ENCODE results near the gene KANSL1. TPM values are rescaled to one million over a fixed set of nuclear protein-coding genes. Genes with fewer than 3 reads are reported as not detected.
"Not testable (repeated sequence)": the region's sequence is repeated elsewhere in the genome, so short reads cannot be mapped to it uniquely, and the experiment has no call there.

KANSL1 gene
- polyA plus RNA-seq, 2 donors = 14.6 to 25.4 TPM

DNA sequence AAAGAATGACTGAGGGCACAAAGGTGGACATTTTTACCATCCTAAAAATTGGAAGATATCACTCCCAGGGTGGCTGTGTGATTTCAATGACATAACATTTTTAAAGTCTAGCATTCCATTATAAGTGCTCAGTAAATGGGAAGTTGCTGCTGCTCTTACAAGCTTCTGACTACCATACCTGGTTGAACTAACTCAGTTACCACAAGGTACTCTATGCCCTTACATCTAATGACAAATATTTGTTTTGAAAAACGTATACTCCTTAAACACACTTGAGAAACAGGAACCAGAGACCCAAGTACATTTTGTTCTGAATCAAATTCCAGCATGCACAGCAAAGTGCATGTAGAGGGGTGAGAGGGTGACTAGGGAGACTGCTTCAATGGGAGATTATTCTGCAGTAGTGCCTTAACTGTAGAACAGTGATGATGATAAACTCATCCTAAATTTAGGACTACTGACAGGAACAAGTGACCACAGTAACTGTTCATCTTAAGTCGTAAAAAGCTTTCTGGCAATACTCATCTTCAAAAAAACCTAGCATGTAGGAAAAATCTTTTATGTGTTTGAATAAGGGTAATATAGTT, 83.5 kb downstream of the KANSL1 start:
- no peaks in the 10 kb centered on the region for H3K27me3 ChIP-seq (ENCODE audit: control insufficient read depth in 1 of 2, insufficient read depth in 2 of 2, low read length in 2 of 2)
- no peaks in the 10 kb centered on the region for H3K36me3 ChIP-seq (ENCODE audit: control insufficient read depth in 2 of 2, insufficient read depth in 2 of 2, low read length in 1 of 2)
- no peaks in the 10 kb centered on the region for H3K4me1 ChIP-seq (ENCODE audit: control insufficient read depth in 2 of 2, insufficient read depth in 2 of 2, low read length in 1 of 2)
- no peak overlapping the region for H3K4me3 ChIP-seq (ENCODE audit: low read depth in 1 of 2, low read length in 2 of 2)
- WGBS, 2 donors = 56 to 59% methylated on average over 2 of the region's 2 CpGs
- no peaks in the 10 kb centered on the region for H3K9me3 ChIP-seq (ENCODE audit: control insufficient read depth in 2 of 2, insufficient read depth in 1 of 2, low read depth in 1 of 2, low read length in 1 of 2)
- H3K27ac ChIP-seq (ENCODE audit: low read depth in 2 of 2, low read length in 1 of 2) = no peak overlapping the region

DNA sequence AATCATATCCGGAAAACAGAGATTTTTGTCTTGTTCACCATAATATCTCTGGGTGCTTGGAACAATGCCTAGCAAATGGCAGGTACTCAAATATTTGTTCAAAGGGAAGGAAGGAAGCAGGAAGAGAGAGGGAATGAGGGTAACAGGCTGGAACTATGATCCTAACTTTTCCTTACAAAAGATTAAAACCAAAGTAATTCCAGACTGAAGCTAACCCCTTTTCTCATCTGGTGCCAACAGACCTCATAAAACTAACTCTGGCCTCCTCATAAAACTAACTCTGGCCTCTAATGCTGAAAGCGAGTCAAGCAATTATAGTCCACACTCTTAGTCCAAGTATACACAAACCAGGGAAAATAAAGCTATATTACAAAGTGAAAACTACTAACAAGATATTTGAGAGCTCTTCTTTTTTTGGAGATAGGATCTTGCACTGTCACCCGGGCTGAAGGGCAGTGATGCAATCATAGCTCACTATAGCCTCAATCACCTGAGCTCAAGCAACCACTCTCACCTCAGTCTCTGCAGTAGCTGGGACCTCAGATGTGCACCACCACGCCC, 84.6 kb downstream of the KANSL1 start:
- H3K27me3 ChIP-seq (ENCODE audit: control insufficient read depth in 1 of 2, insufficient read depth in 2 of 2, low read length in 2 of 2) = no peaks in the 10 kb centered on the region
- no peaks in the 10 kb centered on the region for H3K36me3 ChIP-seq (ENCODE audit: control insufficient read depth in 2 of 2, insufficient read depth in 2 of 2, low read length in 1 of 2)
- H3K4me1 ChIP-seq (ENCODE audit: control insufficient read depth in 2 of 2, insufficient read depth in 2 of 2, low read length in 1 of 2) = no peaks in the 10 kb centered on the region
- H3K4me3 ChIP-seq (ENCODE audit: low read depth in 1 of 2, low read length in 2 of 2) = no peak overlapping the region
- no peak overlapping the region for H3K27ac ChIP-seq (ENCODE audit: low read depth in 2 of 2, low read length in 1 of 2)
- WGBS, 2 donors = 54 to 69% methylated on average over 4 of the region's 4 CpGs
- no peaks in the 10 kb centered on the region for H3K9me3 ChIP-seq (ENCODE audit: control insufficient read depth in 2 of 2, insufficient read depth in 1 of 2, low read depth in 1 of 2, low read length in 1 of 2)

DNA sequence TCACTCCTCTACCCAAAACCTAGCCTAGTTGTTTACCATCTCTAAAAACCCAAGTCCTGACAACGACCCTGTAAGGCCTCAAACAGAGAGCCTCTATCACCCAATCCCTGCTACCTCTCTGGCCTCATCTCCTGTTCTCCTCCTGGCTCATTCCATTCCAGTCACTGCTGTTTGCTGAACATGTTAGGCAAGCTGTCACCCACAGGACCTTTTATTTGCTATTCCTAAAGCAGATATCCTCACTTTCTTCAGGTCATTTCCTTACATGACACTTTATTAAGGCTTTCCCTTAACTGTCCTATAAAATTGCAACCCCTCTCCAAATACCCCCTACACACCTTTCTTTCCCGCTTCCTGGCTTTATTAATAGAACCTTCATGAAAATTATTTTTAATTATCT, 85.1 kb downstream of the KANSL1 start:
- Histone ChIP-seq H3K4me3 (ENCODE audit: low read depth in 1 of 2, low read length in 2 of 2) (no peak overlapping the region), H3K4me1 (ENCODE audit: control insufficient read depth in 2 of 2, insufficient read depth in 2 of 2, low read length in 1 of 2) (no peaks in the 10 kb centered on the region), H3K36me3 (ENCODE audit: control insufficient read depth in 2 of 2, insufficient read depth in 2 of 2, low read length in 1 of 2) (no peaks in the 10 kb centered on the region), H3K27me3 (ENCODE audit: control insufficient read depth in 1 of 2, insufficient read depth in 2 of 2, low read length in 2 of 2) (no peaks in the 10 kb centered on the region), H3K27ac (ENCODE audit: low read depth in 2 of 2, low read length in 1 of 2) (no peak overlapping the region), H3K9me3 (ENCODE audit: control insufficient read depth in 2 of 2, insufficient read depth in 1 of 2, low read depth in 1 of 2, low read length in 1 of 2) (no peaks in the 10 kb centered on the region)
- 65 to 75% methylated on average over 2 of the region's 2 CpGs for WGBS, 2 donors

DNA sequence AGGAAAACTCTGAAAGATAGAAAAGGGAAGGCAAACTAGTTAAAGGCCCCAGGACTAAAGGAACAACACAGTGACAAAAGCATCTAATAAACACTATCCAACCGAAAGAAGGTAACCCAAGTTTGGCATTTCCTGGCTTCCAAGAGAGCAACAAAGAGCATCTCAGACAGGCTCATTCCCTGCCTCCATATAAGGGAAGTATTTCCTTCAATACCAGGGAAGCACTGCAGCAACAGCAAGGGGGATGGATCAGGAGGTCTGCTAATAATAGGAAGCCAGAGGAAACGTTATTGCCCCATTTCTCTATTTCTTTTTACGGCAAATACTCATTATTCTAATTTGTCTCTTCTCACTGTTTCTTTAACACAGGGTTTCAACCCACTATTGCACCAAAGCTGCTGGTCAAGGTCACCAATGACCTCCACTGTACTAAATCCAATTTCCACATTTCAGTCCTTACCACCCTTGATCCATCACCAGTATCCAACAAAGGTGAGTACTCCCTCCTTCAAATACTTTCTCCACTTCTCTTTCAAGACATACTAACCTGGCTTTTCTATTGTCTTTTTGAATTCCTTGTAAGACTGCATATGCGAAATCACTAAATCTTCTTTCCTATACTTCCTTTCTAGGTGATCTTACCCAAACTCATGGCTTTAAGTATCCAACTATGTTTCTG, 86.1 kb downstream of the KANSL1 start:
- no peaks in the 10 kb centered on the region for H3K9me3 ChIP-seq (ENCODE audit: control insufficient read depth in 2 of 2, insufficient read depth in 1 of 2, low read depth in 1 of 2, low read length in 1 of 2)
- H3K4me3 ChIP-seq (ENCODE audit: low read depth in 1 of 2, low read length in 2 of 2) = no peak overlapping the region
- 57 to 68% methylated on average over 4 of the region's 4 CpGs for WGBS, 2 donors
- H3K27me3 ChIP-seq (ENCODE audit: control insufficient read depth in 1 of 2, insufficient read depth in 2 of 2, low read length in 2 of 2) = no peaks in the 10 kb centered on the region
- H3K36me3 ChIP-seq (ENCODE audit: control insufficient read depth in 2 of 2, insufficient read depth in 2 of 2, low read length in 1 of 2) = no peaks in the 10 kb centered on the region
- H3K4me1 ChIP-seq (ENCODE audit: control insufficient read depth in 2 of 2, insufficient read depth in 2 of 2, low read length in 1 of 2) = no peaks in the 10 kb centered on the region
- no peak overlapping the region for H3K27ac ChIP-seq (ENCODE audit: low read depth in 2 of 2, low read length in 1 of 2)

DNA sequence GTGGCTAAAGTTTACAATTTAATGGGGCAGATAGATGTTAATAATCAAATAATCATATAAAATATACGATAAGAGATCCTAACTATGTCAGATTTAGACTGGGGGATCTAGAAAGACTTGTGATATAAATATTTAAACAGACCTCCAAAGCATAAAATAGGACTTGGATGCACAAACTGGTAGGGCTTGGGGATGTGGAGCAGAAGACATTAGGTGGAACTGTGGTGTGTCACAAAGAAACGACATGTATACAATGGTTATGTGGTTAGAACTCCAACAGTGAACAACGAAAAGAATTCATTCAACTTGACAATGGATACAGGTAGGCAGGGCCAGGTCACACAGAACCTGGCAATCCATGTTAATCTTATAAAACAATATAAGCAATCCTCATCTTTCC, 90.4 kb downstream of the KANSL1 start:
- 63 to 66% methylated on average over 3 of the region's 3 CpGs for WGBS, 2 donors
- H3K4me3 ChIP-seq (ENCODE audit: low read depth in 1 of 2, low read length in 2 of 2); H3K36me3 ChIP-seq (ENCODE audit: control insufficient read depth in 2 of 2, insufficient read depth in 2 of 2, low read length in 1 of 2); H3K27ac ChIP-seq (ENCODE audit: low read depth in 2 of 2, low read length in 1 of 2); H3K27me3 ChIP-seq (ENCODE audit: control insufficient read depth in 1 of 2, insufficient read depth in 2 of 2, low read length in 2 of 2); H3K4me1 ChIP-seq (ENCODE audit: control insufficient read depth in 2 of 2, insufficient read depth in 2 of 2, low read length in 1 of 2); H3K9me3 ChIP-seq (ENCODE audit: control insufficient read depth in 2 of 2, insufficient read depth in 1 of 2, low read depth in 1 of 2, low read length in 1 of 2): not testable (repeated sequence)

GRCh38 chr17:46101785-46102617, 91.2 kb downstream of the KANSL1 start:
- H3K4me1 ChIP-seq (ENCODE audit: control insufficient read depth in 2 of 2, insufficient read depth in 2 of 2, low read length in 1 of 2); H3K27me3 ChIP-seq (ENCODE audit: control insufficient read depth in 1 of 2, insufficient read depth in 2 of 2, low read length in 2 of 2); H3K9me3 ChIP-seq (ENCODE audit: control insufficient read depth in 2 of 2, insufficient read depth in 1 of 2, low read depth in 1 of 2, low read length in 1 of 2); H3K4me3 ChIP-seq (ENCODE audit: low read depth in 1 of 2, low read length in 2 of 2); H3K36me3 ChIP-seq (ENCODE audit: control insufficient read depth in 2 of 2, insufficient read depth in 2 of 2, low read length in 1 of 2); H3K27ac ChIP-seq (ENCODE audit: low read depth in 2 of 2, low read length in 1 of 2): not testable (repeated sequence)
- 58 to 61% methylated on average over 9 of the region's 9 CpGs for WGBS, 2 donors

GRCh38 chr17:46100590-46100989, 92.6 kb downstream of the KANSL1 start:
- Histone ChIP-seq H3K4me3 (ENCODE audit: low read depth in 1 of 2, low read length in 2 of 2) (no peak overlapping the region), H3K27ac (ENCODE audit: low read depth in 2 of 2, low read length in 1 of 2) (no peak overlapping the region), H3K36me3 (ENCODE audit: control insufficient read depth in 2 of 2, insufficient read depth in 2 of 2, low read length in 1 of 2) (no peaks in the 10 kb centered on the region), H3K4me1 (ENCODE audit: control insufficient read depth in 2 of 2, insufficient read depth in 2 of 2, low read length in 1 of 2) (no peaks in the 10 kb centered on the region), H3K9me3 (ENCODE audit: control insufficient read depth in 2 of 2, insufficient read depth in 1 of 2, low read depth in 1 of 2, low read length in 1 of 2) (no peaks in the 10 kb centered on the region), H3K27me3 (ENCODE audit: control insufficient read depth in 1 of 2, insufficient read depth in 2 of 2, low read length in 2 of 2) (no peaks in the 10 kb centered on the region)
- 42 to 49% methylated on average over 2 of the region's 2 CpGs for WGBS, 2 donors

DNA sequence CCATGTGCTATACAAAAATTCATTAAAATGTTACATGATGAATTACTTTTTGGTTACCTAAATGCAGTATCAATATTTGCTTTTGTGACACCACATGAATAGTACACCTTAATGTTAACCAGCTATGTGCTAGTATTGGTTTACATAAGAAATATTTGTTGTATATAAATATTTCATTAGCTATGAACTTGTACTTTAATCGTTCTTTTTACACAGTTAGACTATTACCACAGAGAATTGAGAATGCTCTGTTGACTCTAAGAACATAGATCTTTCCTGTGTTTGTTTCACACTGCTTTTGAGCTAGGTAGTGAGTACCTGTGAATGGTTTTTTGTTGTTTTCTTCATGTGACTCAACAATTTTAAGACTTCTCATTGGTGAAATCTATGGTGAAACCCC, 93.4 kb downstream of the KANSL1 start:
- no peaks in the 10 kb centered on the region for H3K4me1 ChIP-seq (ENCODE audit: control insufficient read depth in 2 of 2, insufficient read depth in 2 of 2, low read length in 1 of 2)
- no peak overlapping the region for H3K4me3 ChIP-seq (ENCODE audit: low read depth in 1 of 2, low read length in 2 of 2)
- no peak overlapping the region for H3K27ac ChIP-seq (ENCODE audit: low read depth in 2 of 2, low read length in 1 of 2)
- WGBS, 2 donors = 46 to 61% methylated on average over 1 of the region's 1 CpG
- no peaks in the 10 kb centered on the region for H3K9me3 ChIP-seq (ENCODE audit: control insufficient read depth in 2 of 2, insufficient read depth in 1 of 2, low read depth in 1 of 2, low read length in 1 of 2)
- H3K27me3 ChIP-seq (ENCODE audit: control insufficient read depth in 1 of 2, insufficient read depth in 2 of 2, low read length in 2 of 2) = no peaks in the 10 kb centered on the region
- no peaks in the 10 kb centered on the region for H3K36me3 ChIP-seq (ENCODE audit: control insufficient read depth in 2 of 2, insufficient read depth in 2 of 2, low read length in 1 of 2)

DNA sequence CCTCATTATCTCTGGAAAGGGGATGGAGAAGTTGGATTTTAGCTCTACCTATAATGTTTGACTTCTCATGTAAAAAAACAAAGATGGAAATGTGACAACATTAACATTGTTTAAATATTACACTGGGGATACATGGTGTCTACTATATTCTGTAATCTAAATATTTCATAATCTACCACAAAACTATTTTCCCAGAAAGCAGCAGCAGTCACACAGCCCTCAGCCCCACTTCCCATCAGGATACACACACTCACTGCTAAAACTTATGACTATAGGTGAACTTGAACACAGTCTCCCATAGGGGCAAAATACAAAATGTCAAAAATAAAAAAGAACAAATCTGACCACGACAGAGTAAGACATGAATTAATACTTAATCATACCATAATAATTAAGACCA, 95.7 kb downstream of the KANSL1 start:
- no peak overlapping the region for H3K27ac ChIP-seq (ENCODE audit: low read depth in 2 of 2, low read length in 1 of 2)
- no peaks in the 10 kb centered on the region for H3K4me1 ChIP-seq (ENCODE audit: control insufficient read depth in 2 of 2, insufficient read depth in 2 of 2, low read length in 1 of 2)
- H3K9me3 ChIP-seq (ENCODE audit: control insufficient read depth in 2 of 2, insufficient read depth in 1 of 2, low read depth in 1 of 2, low read length in 1 of 2) = no peaks in the 10 kb centered on the region
- no peaks in the 10 kb centered on the region for H3K27me3 ChIP-seq (ENCODE audit: control insufficient read depth in 1 of 2, insufficient read depth in 2 of 2, low read length in 2 of 2)
- H3K36me3 ChIP-seq (ENCODE audit: control insufficient read depth in 2 of 2, insufficient read depth in 2 of 2, low read length in 1 of 2) = no peaks in the 10 kb centered on the region
- 57 to 67% methylated on average over 1 of the region's 1 CpG for WGBS, 2 donors
- no peak overlapping the region for H3K4me3 ChIP-seq (ENCODE audit: low read depth in 1 of 2, low read length in 2 of 2)
